Measurements from ENCODE around the gene UST.
"Not testable (repeated sequence)": the region's sequence is repeated elsewhere in the genome, so short reads cannot be mapped to it uniquely, and the experiment has no call there.

Gene UST

DNA sequence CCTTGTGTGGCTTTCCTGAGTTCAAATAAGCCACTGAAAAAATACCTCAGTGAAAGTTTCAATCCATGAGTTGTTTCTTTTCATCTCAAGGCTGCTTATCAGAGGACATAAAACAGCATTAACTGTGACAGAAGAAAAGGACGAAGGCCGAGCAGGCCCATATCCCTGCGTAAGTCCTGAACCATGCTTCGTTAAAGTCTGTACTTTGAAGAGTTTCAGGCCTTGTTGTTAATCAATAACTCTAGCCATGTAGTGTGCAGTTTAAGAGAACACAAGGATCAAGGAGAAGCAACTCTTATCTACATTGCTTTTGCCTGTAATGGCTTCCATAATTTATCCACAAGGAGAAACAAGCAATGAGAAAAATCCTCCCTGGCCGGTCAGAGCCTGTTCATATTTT, 165.4 kb downstream of the UST start:
- no peak overlapping the region for H3K4me3 Mint-ChIP-seq
- H3K27me3 Mint-ChIP-seq: no peaks in the 10 kb centered on the region
- peaks cover 5% of the 10 kb centered on the region for H3K9me3 Mint-ChIP-seq (ENCODE audit: low read depth)
- peaks cover 6% of the 10 kb centered on the region for H3K36me3 Mint-ChIP-seq
- no peak overlapping the region for H3K27ac Mint-ChIP-seq
- H3K4me1 Mint-ChIP-seq (ENCODE audit: low read depth): no peaks in the 10 kb centered on the region

DNA sequence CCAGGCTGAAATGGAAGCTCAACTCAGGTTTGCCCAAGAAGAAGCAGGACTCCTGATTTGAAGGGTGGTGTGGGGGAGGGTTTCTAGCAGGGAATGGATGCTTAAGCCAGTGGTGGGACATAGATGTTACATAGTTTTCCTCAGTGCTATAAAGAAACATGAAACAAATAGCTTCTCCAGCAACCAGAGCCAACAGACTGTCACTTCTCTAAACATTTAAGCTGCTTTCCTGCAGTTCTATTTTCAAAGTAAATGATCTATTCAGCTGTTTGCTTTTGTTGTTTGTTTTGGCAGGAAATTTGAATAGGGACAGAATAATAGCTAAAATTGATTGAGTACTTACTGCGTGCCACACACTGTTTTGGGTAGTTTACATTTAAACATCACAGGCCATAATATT, 169.0 kb downstream of the UST start:
- no peaks in the 10 kb centered on the region for H3K4me1 Mint-ChIP-seq (ENCODE audit: low read depth)
- no peaks in the 10 kb centered on the region for H3K27me3 Mint-ChIP-seq

DNA sequence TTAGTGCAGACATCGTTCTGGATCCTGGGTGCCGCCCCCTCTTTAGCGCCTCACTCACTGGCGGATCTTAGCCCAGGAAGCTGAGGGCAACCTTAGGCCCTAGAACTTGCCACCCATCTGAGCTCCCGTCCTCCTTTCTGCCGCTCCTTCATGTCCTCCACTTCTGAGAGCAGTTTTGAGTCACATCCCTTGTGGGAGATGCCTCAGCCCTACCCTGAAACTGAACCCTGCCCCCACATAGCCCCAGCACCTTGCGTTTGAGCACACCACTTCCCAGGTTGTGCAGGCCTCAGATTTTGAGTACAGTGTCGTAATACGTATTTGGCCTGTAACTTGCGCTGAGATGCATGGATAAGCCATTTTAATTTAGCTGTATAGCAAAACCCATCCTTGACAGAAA, 169.7 kb downstream of the UST start:
- H3K4me3 Mint-ChIP-seq; H3K27ac Mint-ChIP-seq; H3K36me3 Mint-ChIP-seq; H3K4me1 Mint-ChIP-seq (ENCODE audit: low read depth); H3K9me3 Mint-ChIP-seq (ENCODE audit: low read depth); H3K27me3 Mint-ChIP-seq: not testable (repeated sequence)

More for the DNA sequence above, 169.0 kb downstream of the UST start:
- Mint-ChIP-seq H3K4me3 (no peak overlapping the region), H3K36me3 (peaks cover 9% of the 10 kb centered on the region), H3K27ac (no peak overlapping the region), H3K9me3 (ENCODE audit: low read depth) (peaks cover 5% of the 10 kb centered on the region)

DNA sequence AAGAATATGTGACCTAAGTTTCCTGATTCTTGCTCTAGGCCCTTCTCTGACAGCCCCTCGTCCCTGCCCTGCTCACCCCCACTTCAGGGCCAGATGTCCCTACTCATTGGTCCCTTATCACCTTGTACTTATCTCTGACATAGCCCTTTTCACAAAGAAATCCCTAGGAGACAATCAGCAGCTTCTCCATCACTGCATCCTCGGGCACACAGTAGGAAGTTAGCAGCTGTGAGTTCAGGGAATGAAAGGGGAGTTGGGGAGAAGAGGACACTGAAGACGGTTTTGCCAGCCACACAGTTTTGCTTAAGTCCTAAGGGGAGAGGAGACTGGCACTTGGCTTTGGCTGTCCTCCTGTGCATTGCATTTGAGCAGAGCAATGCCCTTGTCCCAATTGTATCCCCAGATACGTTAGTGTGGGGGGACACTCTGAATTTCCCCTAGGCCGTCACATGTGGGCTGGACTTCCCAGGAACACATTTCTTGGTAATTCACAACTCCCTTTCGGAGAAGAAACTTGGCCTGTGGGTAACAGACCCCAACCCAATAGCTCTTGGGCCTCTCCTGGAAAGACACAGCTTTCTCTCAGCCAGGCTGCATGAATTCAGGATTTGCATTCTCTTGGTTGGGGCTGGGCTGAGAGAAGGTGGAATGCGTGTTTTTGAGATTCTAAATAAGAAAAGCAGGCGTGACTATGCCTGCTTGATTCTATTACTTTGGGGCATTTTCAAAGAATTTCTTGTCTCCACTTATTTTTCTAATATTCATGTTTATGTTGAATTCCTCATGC, 177.6 kb downstream of the UST start:
- peaks cover 4% of the 10 kb centered on the region for H3K27me3 Mint-ChIP-seq

DNA sequence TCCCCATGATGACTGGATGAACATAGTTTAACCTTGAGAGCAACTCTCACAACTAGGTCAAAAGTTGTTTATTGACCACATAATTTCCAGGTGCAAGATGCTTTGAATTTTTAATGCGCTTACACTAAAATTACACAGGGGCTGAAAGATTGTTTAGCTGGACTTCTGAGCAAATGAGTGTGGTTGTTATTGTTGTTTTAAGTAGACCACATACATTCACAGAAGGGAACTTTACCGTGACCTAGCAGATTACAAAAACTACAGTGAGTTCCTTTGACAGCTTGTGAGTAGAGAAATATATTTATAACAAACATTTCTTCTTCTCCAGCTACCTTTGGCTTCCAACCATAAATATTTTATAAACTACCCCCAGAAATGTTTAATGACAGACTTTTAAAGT, 178.9 kb downstream of the UST start:
- H3K4me1 Mint-ChIP-seq (ENCODE audit: low read depth): no peaks in the 10 kb centered on the region
- no peaks in the 10 kb centered on the region for H3K9me3 Mint-ChIP-seq (ENCODE audit: low read depth)
- H3K27ac Mint-ChIP-seq: no peak overlapping the region
- H3K27me3 Mint-ChIP-seq: peaks cover 4% of the 10 kb centered on the region
- no peak overlapping the region for H3K4me3 Mint-ChIP-seq
- H3K36me3 Mint-ChIP-seq: no peaks in the 10 kb centered on the region

More for the DNA sequence above, 177.6 kb downstream of the UST start:
- H3K27ac Mint-ChIP-seq: no peak overlapping the region
- H3K4me3 Mint-ChIP-seq: no peak overlapping the region
- no peaks in the 10 kb centered on the region for H3K4me1 Mint-ChIP-seq (ENCODE audit: low read depth)
- H3K36me3 Mint-ChIP-seq: no peaks in the 10 kb centered on the region
- no peaks in the 10 kb centered on the region for H3K9me3 Mint-ChIP-seq (ENCODE audit: low read depth)

DNA sequence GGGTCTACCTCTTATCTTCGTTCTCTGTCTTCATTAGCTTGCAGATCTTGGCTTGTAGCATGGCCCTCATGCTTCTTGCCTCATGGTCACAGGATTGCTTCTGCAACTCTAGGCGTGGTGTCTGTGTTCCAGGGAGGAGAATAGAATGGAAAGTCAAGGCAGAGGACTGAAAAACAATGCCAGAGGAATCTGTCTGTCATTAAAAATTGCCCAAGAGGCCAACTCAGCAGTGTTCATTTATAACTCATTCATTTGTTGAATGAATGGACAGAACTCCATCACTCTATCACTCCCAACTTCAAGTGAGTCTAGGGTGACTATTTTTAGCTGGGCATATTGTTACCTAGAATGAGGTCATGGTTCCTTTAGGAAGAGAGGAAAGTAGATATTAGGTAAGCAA, 179.6 kb downstream of the UST start:
- no peaks in the 10 kb centered on the region for H3K4me1 Mint-ChIP-seq (ENCODE audit: low read depth)
- H3K4me3 Mint-ChIP-seq: no peak overlapping the region

DNA sequence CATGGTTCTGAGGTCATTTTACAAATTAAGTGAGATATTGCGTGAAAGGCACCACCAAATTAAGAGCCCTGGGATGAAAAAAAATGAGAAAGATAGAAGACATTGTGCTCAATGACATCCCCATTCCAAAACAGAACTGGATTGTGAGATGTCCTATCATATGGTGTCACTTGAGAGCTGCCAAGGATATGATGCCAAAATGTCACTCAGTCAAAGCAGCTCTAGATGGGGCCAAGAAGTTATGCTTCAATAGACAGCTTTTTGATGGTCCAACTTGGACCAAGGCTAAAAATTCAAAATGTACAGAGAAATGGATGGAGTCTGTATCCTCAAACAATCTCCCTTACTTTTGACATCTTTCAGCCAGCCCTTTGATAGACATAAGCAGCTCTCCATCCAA, 180.8 kb downstream of the UST start:
- Mint-ChIP-seq H3K27ac (no peak overlapping the region), H3K9me3 (ENCODE audit: low read depth) (no peaks in the 10 kb centered on the region), H3K4me1 (ENCODE audit: low read depth) (no peaks in the 10 kb centered on the region), H3K36me3 (no peaks in the 10 kb centered on the region), H3K27me3 (peaks cover 4% of the 10 kb centered on the region), H3K4me3 (no peak overlapping the region)

More for the DNA sequence above, 179.6 kb downstream of the UST start:
- Mint-ChIP-seq H3K27me3 (peaks cover 4% of the 10 kb centered on the region), H3K27ac (no peak overlapping the region), H3K9me3 (ENCODE audit: low read depth) (no peaks in the 10 kb centered on the region), H3K36me3 (no peaks in the 10 kb centered on the region)

DNA sequence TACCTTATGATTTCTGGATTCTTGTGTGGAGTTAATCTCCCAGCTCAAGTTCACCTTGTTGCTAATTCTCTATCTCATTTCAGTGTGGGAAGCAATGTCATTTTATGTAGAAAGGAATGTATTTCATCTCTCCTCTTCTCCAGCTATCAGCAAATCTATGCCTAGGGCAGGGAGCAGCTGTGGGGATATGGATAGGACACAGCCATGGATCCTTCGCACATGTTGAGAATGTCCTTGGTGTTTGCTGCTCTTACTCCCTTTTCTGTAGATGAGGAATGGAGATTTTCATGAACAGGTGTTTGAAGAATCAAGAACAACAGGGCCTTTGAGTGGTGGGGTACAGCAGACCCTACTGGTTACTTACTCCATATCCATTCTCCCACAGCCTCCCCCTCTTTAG, 182.0 kb downstream of the UST start:
- no peak overlapping the region for H3K4me3 Mint-ChIP-seq
- peaks cover 4% of the 10 kb centered on the region for H3K27me3 Mint-ChIP-seq
- no peaks in the 10 kb centered on the region for H3K4me1 Mint-ChIP-seq (ENCODE audit: low read depth)
- no peaks in the 10 kb centered on the region for H3K36me3 Mint-ChIP-seq
- H3K9me3 Mint-ChIP-seq (ENCODE audit: low read depth): no peaks in the 10 kb centered on the region
- H3K27ac Mint-ChIP-seq: no peak overlapping the region

DNA sequence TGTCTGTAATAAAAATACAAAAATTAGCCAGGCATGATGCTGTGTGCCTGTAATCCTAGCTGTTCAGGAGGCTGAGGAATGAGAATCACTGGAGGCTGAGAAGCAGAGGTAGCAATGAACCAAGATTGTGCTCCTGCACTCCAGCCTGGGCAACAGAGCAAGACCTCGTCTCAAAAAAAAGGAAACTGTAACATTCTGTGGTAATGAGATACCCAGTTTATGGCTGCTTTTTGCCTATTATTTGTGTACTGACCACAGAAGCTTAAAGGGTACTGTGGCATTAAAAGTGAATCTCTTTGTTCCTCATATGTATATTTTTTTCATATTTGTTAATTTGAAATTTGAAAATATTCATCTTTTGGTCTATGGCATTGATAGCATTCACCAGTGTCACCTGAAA, 185.4 kb downstream of the UST start:
- H3K27ac Mint-ChIP-seq: no peak overlapping the region
- no peaks in the 10 kb centered on the region for H3K9me3 Mint-ChIP-seq (ENCODE audit: low read depth)
- no peaks in the 10 kb centered on the region for H3K4me1 Mint-ChIP-seq (ENCODE audit: low read depth)
- peaks cover 2% of the 10 kb centered on the region for H3K27me3 Mint-ChIP-seq
- no peak overlapping the region for H3K4me3 Mint-ChIP-seq
- no peaks in the 10 kb centered on the region for H3K36me3 Mint-ChIP-seq

DNA sequence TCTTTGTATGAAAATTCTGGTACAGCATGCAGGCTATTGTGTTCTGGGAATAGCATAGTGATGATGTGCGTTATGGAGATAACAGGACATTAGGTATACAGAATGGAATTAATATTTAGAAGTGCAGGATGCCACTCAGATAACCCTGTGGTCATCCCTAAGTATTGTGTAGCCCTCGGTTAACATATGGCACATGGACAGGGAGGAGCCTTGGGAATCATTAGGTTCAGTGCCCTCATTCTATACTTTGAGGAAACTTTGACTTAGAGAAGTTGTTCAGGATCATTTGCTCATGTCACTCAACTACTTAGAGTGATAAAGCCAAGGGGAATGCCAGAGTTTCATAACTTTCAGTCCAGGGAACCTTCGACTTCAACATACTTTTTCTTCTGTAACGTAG, 185.9 kb downstream of the UST start:
- no peaks in the 10 kb centered on the region for H3K9me3 Mint-ChIP-seq (ENCODE audit: low read depth)
- H3K27me3 Mint-ChIP-seq: peaks cover 2% of the 10 kb centered on the region
- H3K4me3 Mint-ChIP-seq: no peak overlapping the region
- H3K4me1 Mint-ChIP-seq (ENCODE audit: low read depth): no peaks in the 10 kb centered on the region
- no peaks in the 10 kb centered on the region for H3K36me3 Mint-ChIP-seq
- H3K27ac Mint-ChIP-seq: no peak overlapping the region

DNA sequence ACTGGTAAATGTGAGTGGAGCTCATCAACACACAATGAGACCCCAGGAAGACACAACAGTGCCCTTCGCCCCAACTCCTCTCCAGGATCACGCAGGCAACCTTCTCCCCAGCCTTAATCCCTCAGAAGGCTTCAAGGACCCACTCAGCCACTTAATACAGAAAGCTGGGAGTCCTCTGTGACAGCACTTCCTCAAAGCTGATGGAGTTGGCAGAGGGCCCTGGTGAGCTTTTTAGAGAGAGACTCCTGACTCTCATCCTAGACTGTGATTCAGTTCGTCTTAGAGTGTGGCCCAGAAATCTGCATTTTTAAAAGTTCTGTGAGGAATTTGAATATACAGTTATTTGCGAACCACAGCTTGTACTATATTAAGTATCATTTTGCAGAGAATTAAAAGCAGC, 187.7 kb downstream of the UST start:
- no peaks in the 10 kb centered on the region for H3K36me3 Mint-ChIP-seq
- H3K4me1 Mint-ChIP-seq (ENCODE audit: low read depth): no peaks in the 10 kb centered on the region
- H3K4me3 Mint-ChIP-seq: no peak overlapping the region
- no peaks in the 10 kb centered on the region for H3K9me3 Mint-ChIP-seq (ENCODE audit: low read depth)
- H3K27ac Mint-ChIP-seq: no peak overlapping the region
- H3K27me3 Mint-ChIP-seq: no peaks in the 10 kb centered on the region

DNA sequence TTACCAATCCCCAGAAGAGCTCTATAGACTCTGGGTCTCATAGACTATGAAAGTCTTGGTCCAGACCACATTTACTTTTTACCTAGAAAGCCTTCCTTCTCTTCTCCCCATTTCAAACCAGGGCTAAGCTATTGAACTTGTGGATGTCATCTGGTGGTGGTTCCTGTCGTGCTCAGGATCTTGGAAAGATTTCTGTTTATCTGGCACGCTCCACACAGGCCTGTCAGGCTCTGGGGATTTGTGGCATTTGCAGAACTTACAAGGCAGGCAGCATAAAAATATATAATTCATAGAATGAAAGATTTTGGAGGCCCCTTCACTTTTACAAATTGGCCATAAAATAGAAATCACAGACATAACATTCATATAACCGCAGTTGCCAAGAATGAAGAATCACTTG, 188.1 kb downstream of the UST start:
- H3K4me3 Mint-ChIP-seq: no peak overlapping the region
- H3K27me3 Mint-ChIP-seq: no peaks in the 10 kb centered on the region
- no peak overlapping the region for H3K27ac Mint-ChIP-seq
- H3K4me1 Mint-ChIP-seq (ENCODE audit: low read depth): no peaks in the 10 kb centered on the region
- H3K36me3 Mint-ChIP-seq: no peaks in the 10 kb centered on the region
- no peaks in the 10 kb centered on the region for H3K9me3 Mint-ChIP-seq (ENCODE audit: low read depth)

DNA sequence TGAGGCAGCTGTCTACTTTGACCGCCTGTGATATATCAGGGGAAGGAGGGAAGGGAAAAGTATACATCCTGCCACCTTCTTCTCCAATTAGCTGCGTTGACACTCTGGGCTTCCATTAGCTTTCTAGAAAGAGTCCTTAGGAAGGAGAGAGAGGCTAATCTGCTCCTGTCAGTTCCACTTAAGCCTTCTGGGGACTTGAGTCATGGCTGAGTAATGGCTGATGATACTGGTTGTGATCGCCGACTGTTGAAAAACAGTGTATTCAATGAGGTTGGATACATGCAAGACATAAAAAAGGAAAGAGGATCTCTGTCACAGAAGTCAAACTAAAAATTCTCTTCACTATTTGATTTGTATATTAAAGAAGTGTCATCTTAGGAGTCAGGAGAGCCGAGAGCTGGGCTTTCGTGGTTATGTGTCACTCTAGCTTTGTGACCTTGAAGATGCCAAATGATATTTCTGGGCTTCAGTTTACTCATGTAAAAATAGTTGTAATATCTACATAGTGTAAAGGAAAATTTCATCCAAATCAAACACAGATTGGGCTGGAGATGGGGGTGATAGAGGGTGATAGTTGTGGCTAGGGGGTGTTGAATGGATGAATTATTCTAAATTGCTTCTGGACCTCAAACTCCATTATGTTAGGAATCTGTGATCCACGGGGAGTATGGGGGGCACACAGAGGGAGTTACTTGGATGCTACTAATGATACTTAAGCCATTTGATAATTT, 189.0 kb downstream of the UST start:
- H3K4me3 Mint-ChIP-seq: no peak overlapping the region
- no peaks in the 10 kb centered on the region for H3K4me1 Mint-ChIP-seq (ENCODE audit: low read depth)
- H3K36me3 Mint-ChIP-seq: no peaks in the 10 kb centered on the region

DNA sequence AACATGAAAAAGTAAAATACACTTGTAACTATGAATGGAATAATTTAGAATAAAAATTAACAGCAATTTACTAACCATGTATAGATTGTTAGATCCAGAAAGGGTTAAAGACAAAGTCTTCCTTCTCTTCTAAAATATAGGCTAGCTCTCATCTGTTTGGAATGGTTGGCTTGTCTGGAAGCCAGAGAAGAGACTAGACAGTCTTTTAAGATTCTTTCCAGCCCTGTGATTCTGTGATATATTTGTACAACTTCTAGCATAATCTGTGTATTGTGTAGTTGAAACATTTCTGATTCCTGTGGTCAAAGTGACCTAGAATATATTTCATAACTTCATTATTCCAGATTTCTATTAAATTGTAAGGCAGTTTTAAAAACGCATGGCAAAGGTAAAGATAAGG, 196.6 kb downstream of the UST start:
- H3K4me3 Mint-ChIP-seq: no peak overlapping the region
- no peaks in the 10 kb centered on the region for H3K4me1 Mint-ChIP-seq (ENCODE audit: low read depth)
- peaks cover 3% of the 10 kb centered on the region for H3K36me3 Mint-ChIP-seq
- peaks cover 7% of the 10 kb centered on the region for H3K27me3 Mint-ChIP-seq
- no peaks in the 10 kb centered on the region for H3K9me3 Mint-ChIP-seq (ENCODE audit: low read depth)
- H3K27ac Mint-ChIP-seq: no peak overlapping the region

More for the DNA sequence above, 189.0 kb downstream of the UST start:
- H3K27ac Mint-ChIP-seq: no peak overlapping the region
- no peaks in the 10 kb centered on the region for H3K9me3 Mint-ChIP-seq (ENCODE audit: low read depth)
- H3K27me3 Mint-ChIP-seq: no peaks in the 10 kb centered on the region

DNA sequence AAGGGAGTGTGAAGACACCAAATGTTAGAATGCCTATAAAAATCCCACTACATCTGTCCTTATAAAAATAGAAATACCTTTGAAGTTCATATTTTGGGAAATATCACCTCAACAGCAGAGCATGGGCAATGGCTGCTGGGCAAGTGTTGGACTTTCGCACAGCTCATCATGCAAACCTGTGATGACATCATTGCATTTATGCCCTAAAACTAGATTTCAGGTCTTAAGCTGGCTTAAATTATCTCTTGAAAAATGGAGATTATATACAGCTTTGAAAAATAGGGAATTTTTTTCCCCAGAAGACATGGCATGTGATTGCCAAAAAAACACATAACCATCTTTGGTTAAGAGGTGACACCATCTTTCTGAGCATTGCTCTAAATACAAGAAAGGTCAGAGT, 197.8 kb downstream of the UST start:
- Mint-ChIP-seq H3K27me3 (peaks cover 7% of the 10 kb centered on the region), H3K4me1 (ENCODE audit: low read depth) (no peaks in the 10 kb centered on the region), H3K36me3 (peaks cover 3% of the 10 kb centered on the region), H3K9me3 (ENCODE audit: low read depth) (no peaks in the 10 kb centered on the region), H3K27ac (no peak overlapping the region), H3K4me3 (no peak overlapping the region)
